Measurements from ENCODE around the gene SURF2. TPM values are rescaled to one million over a fixed set of nuclear protein-coding genes. Genes with fewer than 3 reads are reported as not detected.

The SURF2 gene
- total RNA-seq, 1 experiment from 2014 or later: 27.8 TPM

DNA sequence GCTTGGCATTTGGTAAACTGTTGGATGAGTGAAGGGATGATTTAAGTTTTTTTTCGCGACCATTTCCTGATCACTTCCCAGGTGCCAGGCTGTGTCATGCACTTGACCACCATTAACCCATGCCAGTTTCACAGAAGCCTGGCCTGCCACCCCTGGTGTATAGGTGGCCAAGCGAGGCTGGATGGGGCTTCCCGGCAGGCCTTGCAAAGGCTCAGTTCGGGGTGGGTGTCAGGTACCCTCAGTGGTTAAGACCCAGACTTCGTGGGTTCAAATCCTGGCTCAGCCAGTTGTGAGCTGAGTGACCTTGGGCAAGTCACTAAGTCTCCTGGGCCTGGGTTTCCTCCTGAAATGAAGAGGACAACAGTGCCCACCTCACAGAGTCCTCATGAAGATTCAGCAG is 10.8 kb upstream of the SURF2 start (continued):
- no peak for TF ChIP-seq ZNF274 (IDR thresholded peaks at IDR 0.05; ENCODE audit: low read depth, low read length)
- TF ChIP-seq EZH2phosphoT487 (IDR thresholded peaks at IDR 0.05; ENCODE audit: borderline replicate concordance): no peak
- TF ChIP-seq, protein P1, sequence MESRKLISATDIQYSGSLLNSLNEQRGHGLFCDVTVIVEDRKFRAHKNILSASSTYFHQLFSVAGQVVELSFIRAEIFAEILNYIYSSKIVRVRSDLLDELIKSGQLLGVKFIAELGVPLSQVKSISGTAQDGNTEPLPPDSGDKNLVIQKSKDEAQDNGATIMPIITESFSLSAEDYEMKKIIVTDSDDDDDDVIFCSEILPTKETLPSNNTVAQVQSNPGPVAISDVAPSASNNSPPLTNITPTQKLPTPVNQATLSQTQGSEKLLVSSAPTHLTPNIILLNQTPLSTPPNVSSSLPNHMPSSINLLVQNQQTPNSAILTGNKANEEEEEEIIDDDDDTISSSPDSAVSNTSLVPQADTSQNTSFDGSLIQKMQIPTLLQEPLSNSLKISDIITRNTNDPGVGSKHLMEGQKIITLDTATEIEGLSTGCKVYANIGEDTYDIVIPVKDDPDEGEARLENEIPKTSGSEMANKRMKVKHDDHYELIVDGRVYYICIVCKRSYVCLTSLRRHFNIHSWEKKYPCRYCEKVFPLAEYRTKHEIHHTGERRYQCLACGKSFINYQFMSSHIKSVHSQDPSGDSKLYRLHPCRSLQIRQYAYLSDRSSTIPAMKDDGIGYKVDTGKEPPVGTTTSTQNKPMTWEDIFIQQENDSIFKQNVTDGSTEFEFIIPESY (IDR thresholded peaks at IDR 0.05; ENCODE audit: extremely low read depth, insufficient replicate concordance, low read length): no peak
- no peak for TF ChIP-seq EGR1 (IDR thresholded peaks at IDR 0.05; ENCODE audit: low read depth)
- TF ChIP-seq CEBPB (IDR thresholded peaks at IDR 0.05; ENCODE audit: low read depth): no peak
- no peak for TF ChIP-seq JUND (IDR thresholded peaks at IDR 0.05)
- no peak for TF ChIP-seq SIN3A (IDR thresholded peaks at IDR 0.05; ENCODE audit: low read depth)
- no peak for TF ChIP-seq RAD21 (IDR thresholded peaks at IDR 0.05; ENCODE audit: low read depth)
- no peak for TF ChIP-seq POLR2A (IDR thresholded peaks at IDR 0.05; ENCODE audit: borderline replicate concordance, extremely low read depth, insufficient read depth, insufficient read length)
- TF ChIP-seq, protein P2, sequence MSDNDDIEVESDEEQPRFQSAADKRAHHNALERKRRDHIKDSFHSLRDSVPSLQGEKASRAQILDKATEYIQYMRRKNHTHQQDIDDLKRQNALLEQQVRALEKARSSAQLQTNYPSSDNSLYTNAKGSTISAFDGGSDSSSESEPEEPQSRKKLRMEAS (IDR thresholded peaks at IDR 0.05): no peak

DNA sequence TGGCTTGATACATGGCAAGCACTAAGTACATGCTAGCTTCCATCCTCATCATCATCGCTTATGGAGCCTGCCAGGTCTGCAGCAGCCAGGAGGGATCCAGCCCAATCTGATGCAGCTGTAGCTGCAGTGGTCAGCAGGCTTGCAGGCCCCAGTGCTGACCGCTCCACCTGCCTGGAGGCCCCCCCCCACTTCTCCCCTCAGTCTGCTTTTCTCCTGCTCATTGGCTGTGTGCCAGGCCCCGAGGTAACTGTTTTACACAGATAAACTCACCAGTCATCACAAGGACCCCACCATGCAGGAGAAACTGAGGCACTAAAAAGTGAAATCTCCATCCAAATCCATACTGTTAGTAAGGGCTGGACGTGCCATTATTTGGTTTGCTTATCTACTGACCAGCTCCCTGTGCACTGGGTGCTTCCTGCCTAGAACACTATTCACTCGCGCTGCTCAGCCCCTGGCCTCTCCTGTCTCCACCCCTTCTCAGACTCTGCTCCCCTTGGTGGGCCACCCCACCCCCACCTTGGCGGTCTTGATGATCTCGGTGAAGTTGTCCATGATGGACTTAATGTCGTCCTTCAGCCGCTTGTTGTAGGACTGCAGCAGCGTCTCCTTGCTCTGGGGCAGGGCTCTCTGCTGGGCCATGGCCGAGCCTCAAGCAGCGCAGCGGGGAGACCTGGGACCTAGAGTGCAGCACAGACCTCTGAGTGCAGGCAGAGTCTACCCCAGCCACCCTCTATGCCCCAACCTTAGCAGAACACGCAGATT is 10.1 kb upstream of the SURF2 start:
- Histone ChIP-seq H2AFZ (ENCODE audit: low read depth, low read length, poor library complexity, severe bottlenecking) (no peak overlapping the region), H3K4me3 (replicated peaks in 1 of 2; ENCODE audit: low read depth in 1 of 2, low read length in 2 of 2) (peak overlapping the region; percentile 89 to 100), H3K9me2 (ENCODE audit: insufficient read depth) (no peaks in the 10 kb centered on the region), H3K9ac (ENCODE audit: low read length) (peak overlapping the region; percentile 100), H3K36me3 (ENCODE audit: control insufficient read depth in 1 of 2, insufficient read depth in 2 of 2, low read length in 2 of 2) (peaks cover 37 to 57% of the 10 kb centered on the region in 2 experiments), H4K20me1 (ENCODE audit: insufficient read depth) (no peaks in the 10 kb centered on the region; the same call in 1 of the 2 replicates), H3K79me2 (ENCODE audit: insufficient read depth, low read length) (peaks cover 55% of the 10 kb centered on the region), H3K4me1 (ENCODE audit: control insufficient read depth in 1 of 2, insufficient read depth in 2 of 2, low read length in 2 of 2) (peaks cover 12 to 22% of the 10 kb centered on the region in 2 experiments; a peak in 3 of 4 replicates), H3K27me3 (ENCODE audit: insufficient read depth, low read length) (no peaks in the 10 kb centered on the region), H3K27ac (ENCODE audit: low read depth, low read length) (peak overlapping the region; percentile 96), H3K4me2 (ENCODE audit: low read length) (peak overlapping the region; percentile 95), H3K9me3 (ENCODE audit: control insufficient read depth in 1 of 2, insufficient read depth in 1 of 2, low read depth in 1 of 2, low read length in 2 of 2) (no peaks in the 10 kb centered on the region)
- no peak for TF ChIP-seq POLR2AphosphoS5 (IDR thresholded peaks at IDR 0.05; ENCODE audit: low read depth, low read length)
- TF ChIP-seq ELF1 (IDR thresholded peaks at IDR 0.05; ENCODE audit: borderline replicate concordance, low read depth): no peak
- no peak for TF ChIP-seq POLR2A (IDR thresholded peaks at IDR 0.05; ENCODE audit: borderline replicate concordance, extremely low read depth, insufficient read depth, insufficient read length)
- no peak for TF ChIP-seq SP1 (IDR thresholded peaks at IDR 0.05; ENCODE audit: low read depth)
- DNase-seq (ENCODE audit: low read depth, low spot score) (no peak), ATAC-seq (no peak)
- BruUV-seq (replicated peaks): no TSS peak
- ChIA-PET POLR2A (no interaction called here), CTCF (interaction anchor here (1.2 kb wide), 1 partner anchor 160 kb away, joined by 6 read pairs; no protein-coding TSS in a partner anchor), RAD21 (ENCODE audit: low non-redundant PET in 1 of 2, low total read pairs in 2 of 2, uncharacterized antibody in 2 of 2, unreplicated experiment in 2 of 2) (no interaction called here)
- intact Hi-C loops (cut with micrococcal nuclease): no loop called here
